GM18868 (cell line): ENCODE measurements around the gene SLC6A7.
"Not testable (repeated sequence)": the region's sequence is repeated elsewhere in the genome, so short reads cannot be mapped to it uniquely, and the experiment has no call there.

ENCODE experiments used
- ATAC-seq: cut with Tn5 transposase; IDR thresholded peaks from one replicate; pipeline ENCODE4 v1.9.1; 2021; ENCODE audit warnings: mild to moderate bottlenecking, moderate library complexity; ENCODE audit not compliant: unreplicated experiment

SLC6A7 gene

GRCh38 chr5:150215979-150216944, 26.4 kb downstream of the SLC6A7 start:
- ATAC-seq, result no peak

- ATAC-seq, result no peak
Measured at GRCh38 chr5:150217038-150217437, 27.2 kb downstream of the SLC6A7 start.

GRCh38 chr5:150217873-150218692, 28.2 kb downstream of the SLC6A7 start:
- peak; percentile 93 for ATAC-seq

GRCh38 chr5:150218693-150219035, 28.8 kb downstream of the SLC6A7 start:
- no peak for ATAC-seq

- no peak for ATAC-seq
Measured at GRCh38 chr5:150219142-150219541, 29.3 kb downstream of the SLC6A7 start.

- no peak for ATAC-seq
Measured at GRCh38 chr5:150219861-150220260, 30.0 kb downstream of the SLC6A7 start.

DNA sequence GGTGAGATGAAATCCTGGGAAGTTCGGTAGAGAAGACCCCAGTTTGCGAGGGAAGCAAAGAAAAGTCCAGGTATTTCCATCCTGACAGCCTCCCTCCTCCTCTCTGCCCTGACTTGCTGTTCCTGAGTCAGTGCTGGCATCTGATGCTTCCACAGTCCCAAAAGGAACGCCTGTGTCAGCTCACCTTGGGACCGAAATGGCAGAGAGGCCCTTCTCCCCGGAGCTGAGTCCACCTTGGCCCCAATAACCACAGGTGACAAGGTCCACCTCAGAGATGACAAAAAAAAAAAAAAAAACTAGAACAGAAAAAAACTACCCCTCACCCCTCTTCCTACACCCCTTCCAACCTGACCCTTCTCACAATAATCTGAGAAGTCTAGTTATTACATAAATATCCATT, 31.6 kb downstream of the SLC6A7 start:
- ATAC-seq, result no peak

GRCh38 chr5:150222906-150223305, 33.0 kb downstream of the SLC6A7 start:
- no peak for ATAC-seq

DNA sequence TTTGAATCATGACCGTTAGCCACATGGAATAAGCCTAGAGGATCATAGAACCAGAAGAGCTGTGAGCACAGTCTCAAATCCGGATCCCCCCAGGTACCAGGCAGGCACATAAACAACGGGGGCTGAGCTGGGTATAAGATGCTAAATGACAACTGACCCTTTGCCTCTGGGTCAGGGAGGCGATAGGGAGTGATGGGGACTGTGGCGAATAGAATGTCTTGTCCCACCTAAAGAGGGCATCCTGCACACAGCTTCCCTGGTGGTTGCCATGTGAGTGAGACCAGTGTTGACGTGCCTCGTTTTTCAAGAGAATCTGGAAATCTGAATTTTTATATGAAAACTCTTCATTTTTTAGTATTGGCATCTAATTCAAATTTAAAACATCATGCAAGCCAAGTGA, 33.6 kb downstream of the SLC6A7 start:
- ATAC-seq, result no peak

DNA sequence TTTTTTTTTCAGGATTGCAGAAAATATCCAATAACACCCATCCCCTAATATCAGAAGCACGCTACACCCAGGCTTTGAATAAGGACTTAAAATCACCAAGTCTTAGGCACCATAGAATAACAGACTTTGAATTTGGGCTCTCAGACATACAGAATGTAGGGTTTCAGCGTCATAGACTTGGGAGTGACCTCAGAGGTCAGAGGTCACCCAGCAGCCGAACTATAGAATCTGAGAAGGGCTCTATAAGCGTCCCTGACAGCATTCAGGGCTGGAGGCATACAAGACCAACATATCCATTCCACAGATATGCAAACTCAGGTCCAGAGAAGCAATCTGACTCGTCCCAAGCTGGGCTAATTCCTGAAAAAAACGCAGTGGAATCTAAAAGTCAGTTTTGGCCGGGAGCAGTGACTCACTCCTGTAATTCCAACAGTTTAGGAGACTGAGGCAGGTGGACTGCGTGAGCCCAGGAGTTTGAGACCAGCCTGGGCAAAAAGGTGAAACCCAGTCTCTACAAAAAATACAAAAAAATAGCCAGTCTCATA, 34.7 kb downstream of the SLC6A7 start:
- ATAC-seq, result no peak

DNA sequence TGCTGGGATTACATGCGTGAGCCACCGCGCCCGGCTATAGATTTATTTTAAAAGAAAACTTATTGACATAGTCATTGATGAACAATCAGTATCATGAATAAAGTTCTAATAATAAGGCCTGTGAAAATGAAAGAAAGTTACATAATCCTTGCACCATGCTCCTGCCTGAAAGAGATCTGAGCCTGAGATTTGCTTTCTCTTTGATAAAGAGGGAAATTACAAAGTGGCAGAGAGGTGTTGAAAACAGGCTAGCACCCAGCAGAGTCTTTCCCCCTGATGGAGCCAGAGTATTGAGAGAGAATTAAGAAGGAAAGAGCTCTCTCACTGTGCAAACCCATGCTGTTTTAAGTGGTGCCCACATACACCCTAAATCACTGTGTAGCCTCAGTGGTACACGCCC, 37.2 kb downstream of the SLC6A7 start:
- no peak for ATAC-seq

DNA sequence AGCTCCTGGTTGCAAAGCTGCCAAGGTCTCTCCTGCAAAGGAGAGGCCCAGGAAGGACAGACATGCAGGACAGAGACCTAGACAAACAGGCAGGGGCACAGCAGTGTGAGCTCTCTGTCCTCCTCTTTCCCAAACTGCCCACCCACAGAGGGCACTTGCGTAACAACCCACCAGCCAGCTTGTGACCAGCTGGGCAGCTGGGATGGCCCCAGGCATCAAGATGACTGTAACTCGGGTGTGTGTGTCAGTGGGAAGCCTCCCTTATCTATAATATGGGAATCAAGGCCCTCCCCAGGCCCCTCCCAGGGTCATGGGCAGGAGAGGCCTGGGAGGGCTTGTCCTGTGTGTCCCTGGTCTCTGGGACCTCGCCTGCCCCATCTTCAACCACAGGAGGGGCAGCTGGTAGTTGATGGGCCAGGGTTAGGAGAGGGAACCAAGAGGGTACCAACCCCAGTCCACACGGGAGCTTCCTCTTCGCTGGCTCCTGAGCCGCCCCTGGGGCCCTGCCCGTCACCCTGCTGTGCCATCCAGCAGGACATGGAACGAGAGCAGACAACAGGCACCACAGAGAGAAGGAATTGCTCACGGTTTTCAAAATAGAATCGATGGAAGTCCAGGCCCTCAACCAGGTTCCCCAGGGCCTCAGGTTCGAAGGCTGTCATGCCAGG, 37.9 kb downstream of the SLC6A7 start:
- no peak for ATAC-seq

GRCh38 chr5:150229571-150229970, 39.7 kb downstream of the SLC6A7 start:
- no peak for ATAC-seq

GRCh38 chr5:150230842-150231241, 41.0 kb downstream of the SLC6A7 start:
- ATAC-seq, result no peak

DNA sequence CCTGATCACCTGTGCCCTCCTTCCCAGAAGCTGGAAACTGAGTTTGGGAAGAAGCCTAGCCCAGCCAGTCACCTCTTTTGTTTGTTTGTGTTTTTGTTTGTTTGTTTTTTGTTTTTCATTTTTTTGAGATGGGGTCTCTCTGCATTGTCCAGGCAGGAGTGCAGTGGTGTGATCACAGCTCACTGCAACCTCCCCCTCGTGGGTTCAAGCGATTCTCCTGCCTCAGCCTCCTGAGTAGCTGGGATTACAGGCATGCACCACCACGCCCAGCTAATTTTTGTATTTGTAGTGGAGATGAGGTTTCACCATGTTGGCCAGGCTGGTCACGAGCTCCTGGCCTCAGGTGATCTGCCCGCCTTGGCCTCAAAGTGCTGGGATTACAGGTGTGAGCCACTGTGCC, 43.8 kb downstream of the SLC6A7 start:
- not testable (repeated sequence) for ATAC-seq

- ATAC-seq, result no peak
Measured at GRCh38 chr5:150234576-150235499, 45.0 kb downstream of the SLC6A7 start.

DNA sequence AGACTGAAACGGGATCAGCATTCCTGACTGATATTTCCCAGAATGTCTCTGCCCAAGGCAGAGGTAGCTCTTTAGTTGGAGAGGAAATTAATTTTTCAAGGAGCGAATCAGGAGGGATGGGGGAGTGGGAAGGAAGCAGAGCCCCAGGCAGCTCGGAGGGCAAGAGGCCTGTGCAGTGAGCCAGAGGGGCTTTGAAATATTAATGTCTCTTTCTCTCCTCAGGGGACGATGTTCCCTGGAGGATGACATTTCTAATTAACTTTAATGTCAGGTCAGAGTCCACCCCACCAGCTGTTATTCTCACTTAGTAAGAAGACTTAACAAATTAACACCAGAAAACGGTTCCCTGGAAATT, 45.6 kb downstream of the SLC6A7 start:
- ATAC-seq, result no peak

GRCh38 chr5:150236313-150236712, 46.5 kb downstream of the SLC6A7 start:
- ATAC-seq, result no peak

- no peak for ATAC-seq
Measured at GRCh38 chr5:150236981-150237754, 47.3 kb downstream of the SLC6A7 start.
